B cell (primary cell): ENCODE measurements around the gene MYBPC3. TPM values are rescaled to one million over a fixed set of nuclear protein-coding genes. Genes with fewer than 3 reads are reported as not detected.

Experiments
- ATAC-seq: fragments of 200-7000 bp; cut with Tn5 transposase; one replicate; pipeline ENCODE4 v1.10.0; 2021; ENCODE audit warnings: low read depth, mild to moderate bottlenecking, moderate number of reproducible peaks, moderate library complexity
- CTCF ChIA-PET: fragments of 350-600 bp; sonication (Branson Sonifier 250); formaldehyde crosslinking; loops from one replicate; lab custom pipeline; 2021; ENCODE audit warnings: antibody characterized with exemption, inconsistent platforms; lab: Charles Lee
- POLR2A ChIA-PET: fragments of 350-600 bp; sonication (Branson Sonifier 250); formaldehyde crosslinking; loops from one replicate; lab custom pipeline; 2021; ENCODE audit warnings: antibody characterized with exemption; lab: Charles Lee
- DNase-seq: peaks from one replicate; pipeline ENCODE4 v3.0.0; 2013
- H2AFZ ChIP-seq: 2 replicates; pipeline ENCODE4 v1.6.1; 2012; ENCODE audit warnings: mild to moderate bottlenecking, low read depth, low read length; ENCODE audit not compliant: insufficient read depth, poor library complexity, severe bottlenecking
- H3K27ac ChIP-seq, 2 donors: 1 replicate in 1 of 2; 2 replicates in 1 of 2; pipeline ENCODE4 v1.5.1; 2012 to 2013; ENCODE audit warnings: low read length in 2 of 2, mild to moderate bottlenecking in 2 of 2, moderate library complexity in 1 of 2
- H3K27me3 ChIP-seq, 4 experiments: fragments of 200-600 bp in 1 of 4; sonication (generic) in 1 of 4; replicated peaks in 1 of 4; 1 replicate in 2 of 4; 2 replicates in 2 of 4; pipeline versions ENCODE4 v1.6.1 to v1.7.0; 2013 to 2016; ENCODE audit warnings: low read length in 3 of 4, mild to moderate bottlenecking in 2 of 4, mixed read lengths in 1 of 4, moderate library complexity in 1 of 4; ENCODE audit not compliant: insufficient read depth in 4 of 4, control insufficient read depth in 3 of 4; ENCODE audit errors: control extremely low read depth in 1 of 4
- H3K36me3 ChIP-seq, 2 experiments: replicated peaks in 1 of 2; 1 replicate in 1 of 2; 2 replicates in 1 of 2; pipeline versions ENCODE4 v1.6.1 to v1.7.1; 2013; ENCODE audit warnings: low read length in 1 of 2; ENCODE audit not compliant: insufficient read depth in 2 of 2, control insufficient read depth in 1 of 2; ENCODE audit errors: control extremely low read depth in 1 of 2, extremely low read depth in 1 of 2
- H3K4me1 ChIP-seq, 2 donors: fragments of 200-600 bp in 1 of 2; sonication (generic) in 1 of 2; 1 replicate in 1 of 2; 2 replicates in 1 of 2; pipeline versions ENCODE4 v1.5.1 to v1.6.1; 2013 to 2017; ENCODE audit warnings: low read length in 2 of 2; ENCODE audit not compliant: control insufficient read depth in 2 of 2, insufficient read depth in 2 of 2
- H3K4me2 ChIP-seq: replicated peaks from 2 replicates; pipeline ENCODE3; 2012; ENCODE audit warnings: mild to moderate bottlenecking, low read depth, low read length; ENCODE audit not compliant: poor library complexity, severe bottlenecking
- H3K4me3 ChIP-seq, 5 experiments: fragments of 200-600 bp in 1 of 5; sonication (generic) in 1 of 5; 1 replicate in 3 of 5; 2 replicates in 2 of 5; pipeline versions ENCODE4 v1.5.1 to v1.7.0; 2011 to 2016; ENCODE audit warnings: low read length in 4 of 5, mild to moderate bottlenecking in 4 of 5, low read depth in 2 of 5, control low read depth in 1 of 5, moderate library complexity in 1 of 5; ENCODE audit not compliant: insufficient read depth in 1 of 5; ENCODE audit errors: control extremely low read depth in 1 of 5, extremely low read depth in 1 of 5
- H3K79me2 ChIP-seq: fragments of 200-600 bp; sonication (generic); one replicate; pipeline ENCODE4 v1.6.0; 2016; ENCODE audit warnings: low read length; ENCODE audit not compliant: control insufficient read depth, insufficient read depth
- H3K9ac ChIP-seq: fragments of 200-600 bp; sonication (generic); 2 replicates; pipeline ENCODE4 v1.6.1; 2017; ENCODE audit warnings: mild to moderate bottlenecking, low read length, moderate library complexity
- H3K9me3 ChIP-seq, 3 donors: one replicate each; pipeline versions ENCODE4 v1.6.1 to v1.7.1; 2013; ENCODE audit warnings: low read length in 2 of 3; ENCODE audit not compliant: control insufficient read depth in 2 of 3, insufficient read depth in 1 of 3; ENCODE audit errors: control extremely low read depth in 1 of 3
- H4K20me1 ChIP-seq: 2 replicates; pipeline ENCODE4 v1.6.0; 2012; ENCODE audit warnings: mild to moderate bottlenecking, low read length; ENCODE audit not compliant: insufficient read depth, control insufficient read depth, poor library complexity, severe bottlenecking
- H3K27ac Mint-ChIP-seq: one replicate; pipeline ENCODE4 v1.8.0; 2021; ENCODE audit warnings: mixed read lengths
- H3K27me3 Mint-ChIP-seq: one replicate; pipeline ENCODE4 v1.8.0; 2021; ENCODE audit warnings: mixed read lengths
- H3K4me1 Mint-ChIP-seq: one replicate; pipeline ENCODE4 v1.8.0; 2021; ENCODE audit warnings: mixed read lengths
- H3K4me3 Mint-ChIP-seq: one replicate; pipeline ENCODE4 v1.8.0; 2021; ENCODE audit warnings: mixed read lengths
- H3K9me3 Mint-ChIP-seq: one replicate; pipeline ENCODE4 v1.8.0; 2022; ENCODE audit warnings: mixed read lengths; ENCODE audit not compliant: insufficient read depth
- EZH2 ChIP-seq: IDR thresholded peaks from 2 replicates; pipeline ENCODE4 v1.6.1; 2012; ENCODE audit warnings: borderline replicate concordance, low read depth, mild to moderate bottlenecking, moderate library complexity, low read length; ENCODE audit not compliant: insufficient read depth, poor library complexity, severe bottlenecking
- WGBS: methylation state at CpG from one replicate; pipeline ENCODE4 v1.1.5; 2013; ENCODE audit warnings: missing lambda C conversion rate; ENCODE audit not compliant: insufficient coverage; 5-methylcytosine and 5-hydroxymethylcytosine counted together
- intact Hi-C: fragments of 100-400 bp; cut with micrococcal nuclease; formaldehyde crosslinking; loops from one replicate; pipeline ENCODE4 v1.10.0; 2022
- polyA plus RNA-seq: library from polyadenylated mRNA; depleted of rRNA; stranded (reverse); fragments of >200 nt; gene quantifications from 2 replicates; pipeline ENCODE4 v1.2.3, GENCODE V29; 2012
- total RNA-seq, 2 donors: library from RNA; stranded (reverse); fragments of 120-200 nt in 1 of 2; gene quantifications; 1 replicate in 1 of 2; 2 replicates in 1 of 2; pipeline versions ENCODE4 v1.2.3 to v1.2.4, GENCODE V29; 2013 to 2022
- TF ChIP-seq, protein P1 (sequence below): fragments of 200-600 bp; IDR thresholded peaks from one replicate; pipeline ENCODE4 v1.8.0; 2022; ENCODE audit warnings: antibody characterized with exemption, mild to moderate bottlenecking

The MYBPC3 gene
- total and polyA plus RNA-seq, 2 donors (not counting 1 experiment from before 2014, with no cell fraction given), result 0.67 to 1.4 TPM

DNA sequence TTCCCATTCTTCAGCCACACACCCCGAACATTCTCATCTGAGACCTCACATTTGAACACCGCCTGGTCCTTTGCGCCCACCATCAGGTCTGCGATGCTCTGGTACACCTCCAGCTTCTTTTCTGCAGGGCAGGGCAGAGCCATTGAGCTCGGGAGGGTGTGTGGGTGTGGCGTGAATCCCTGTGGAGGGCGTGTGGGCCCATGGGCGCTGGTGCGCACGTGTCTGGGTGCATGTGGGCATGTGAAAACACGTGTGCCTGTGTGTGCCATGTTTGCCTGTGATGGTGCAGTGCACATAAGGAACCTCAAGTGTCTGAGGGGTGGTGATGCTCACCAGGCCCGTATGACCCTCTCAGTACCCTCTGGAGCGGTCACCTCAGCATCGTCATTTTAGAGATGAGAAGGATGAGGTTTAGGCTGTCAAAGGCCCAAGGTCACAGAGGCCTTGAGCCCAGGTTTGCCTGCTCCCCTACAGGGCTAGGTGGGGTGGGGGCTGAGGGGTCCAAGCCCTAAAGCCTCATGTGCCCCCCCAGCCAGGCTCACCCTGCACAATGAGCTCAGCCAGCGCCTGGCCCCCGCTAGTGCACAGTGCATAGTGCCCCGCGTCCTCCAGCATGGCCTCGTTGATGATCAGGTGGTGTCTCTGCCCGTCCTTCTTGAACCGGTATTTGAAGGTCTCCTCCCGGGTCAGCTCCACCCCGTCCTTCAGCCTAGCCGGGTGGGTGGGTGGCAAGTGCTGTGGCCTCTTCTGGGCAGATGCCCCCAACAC, 10.3 kb downstream of the MYBPC3 start:
- Mint-ChIP-seq H3K4me3 (no peak overlapping the region), H3K4me1 (no peaks in the 10 kb centered on the region), H3K27ac (no peak overlapping the region), H3K27me3 (no peaks in the 10 kb centered on the region), H3K9me3 (no peaks in the 10 kb centered on the region)
- Histone ChIP-seq H3K4me3 (no peak overlapping the region), H3K79me2 (no peaks in the 10 kb centered on the region), H4K20me1 (no peaks in the 10 kb centered on the region), H3K27ac (no peak overlapping the region), H3K4me2 (no peak overlapping the region), H3K4me1 (no peaks in the 10 kb centered on the region), H2AFZ (no peak overlapping the region), H3K9ac (no peak overlapping the region), H3K36me3 (no peaks in the 10 kb centered on the region), H3K27me3 (no peaks in the 10 kb centered on the region), H3K9me3 (no peaks in the 10 kb centered on the region)
- ChIA-PET POLR2A (no interaction called here), CTCF (no interaction called here)
- intact Hi-C loops, result no loop called here
- 93% methylated on average over 21 of the region's 24 CpGs for WGBS
- ATAC-seq (no peak), DNase-seq (no peak)
- no peak for TF ChIP-seq EZH2
- TF ChIP-seq, protein P1, sequence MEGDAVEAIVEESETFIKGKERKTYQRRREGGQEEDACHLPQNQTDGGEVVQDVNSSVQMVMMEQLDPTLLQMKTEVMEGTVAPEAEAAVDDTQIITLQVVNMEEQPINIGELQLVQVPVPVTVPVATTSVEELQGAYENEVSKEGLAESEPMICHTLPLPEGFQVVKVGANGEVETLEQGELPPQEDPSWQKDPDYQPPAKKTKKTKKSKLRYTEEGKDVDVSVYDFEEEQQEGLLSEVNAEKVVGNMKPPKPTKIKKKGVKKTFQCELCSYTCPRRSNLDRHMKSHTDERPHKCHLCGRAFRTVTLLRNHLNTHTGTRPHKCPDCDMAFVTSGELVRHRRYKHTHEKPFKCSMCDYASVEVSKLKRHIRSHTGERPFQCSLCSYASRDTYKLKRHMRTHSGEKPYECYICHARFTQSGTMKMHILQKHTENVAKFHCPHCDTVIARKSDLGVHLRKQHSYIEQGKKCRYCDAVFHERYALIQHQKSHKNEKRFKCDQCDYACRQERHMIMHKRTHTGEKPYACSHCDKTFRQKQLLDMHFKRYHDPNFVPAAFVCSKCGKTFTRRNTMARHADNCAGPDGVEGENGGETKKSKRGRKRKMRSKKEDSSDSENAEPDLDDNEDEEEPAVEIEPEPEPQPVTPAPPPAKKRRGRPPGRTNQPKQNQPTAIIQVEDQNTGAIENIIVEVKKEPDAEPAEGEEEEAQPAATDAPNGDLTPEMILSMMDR, result no peak

DNA sequence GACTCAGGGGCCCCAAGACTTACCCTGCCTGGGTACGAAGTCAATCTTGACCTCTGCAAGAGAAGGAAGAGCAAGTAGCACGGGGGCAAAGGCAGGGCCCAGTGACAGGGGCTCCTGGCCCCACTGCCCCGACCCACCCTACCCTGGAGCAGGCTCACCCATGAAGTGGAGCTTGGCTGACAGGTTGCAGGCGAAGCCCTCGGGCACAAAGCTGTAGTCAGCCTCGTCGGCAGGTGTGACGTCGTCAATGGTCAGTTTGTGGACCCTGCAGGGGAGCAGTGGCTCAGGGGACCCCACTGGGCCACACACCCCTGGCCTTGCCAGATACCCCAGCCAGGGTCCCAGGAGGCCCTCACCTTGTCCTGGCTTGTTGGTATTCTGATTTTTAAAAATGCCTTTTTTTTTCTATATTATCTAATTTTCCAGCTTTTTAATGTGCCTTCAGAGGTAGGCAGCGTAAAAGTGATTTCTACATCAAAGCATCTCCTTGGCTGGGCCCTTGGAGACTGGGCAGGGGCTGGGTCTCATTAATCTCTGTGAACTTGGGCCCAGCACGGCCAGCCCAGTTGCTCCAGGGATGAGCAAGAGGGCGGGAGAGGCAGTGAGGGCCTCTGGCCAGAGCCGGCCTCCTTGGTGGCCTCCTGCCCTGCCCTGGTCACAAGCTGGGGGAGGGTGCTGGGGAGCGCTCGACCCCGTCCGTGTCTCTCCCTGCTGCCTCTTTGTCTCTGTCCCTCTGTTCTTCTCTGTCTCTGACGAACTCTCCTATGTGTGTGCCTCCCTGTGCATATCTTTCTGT, 11.3 kb downstream of the MYBPC3 start:
- no peak for ATAC-seq
- no peak overlapping the region for H3K4me3 Mint-ChIP-seq
- H3K27me3 Mint-ChIP-seq, result no peaks in the 10 kb centered on the region

More for the DNA sequence above, 11.3 kb downstream of the MYBPC3 start:
- H3K4me3 ChIP-seq, result no peak overlapping the region
- no peaks in the 10 kb centered on the region for H3K9me3 ChIP-seq
- no peak for DNase-seq
- no peaks in the 10 kb centered on the region for H4K20me1 ChIP-seq
- 91% methylated on average over 17 of the region's 18 CpGs for WGBS
- no peak for TF ChIP-seq EZH2
- TF ChIP-seq, protein P1, result no peak
- H3K27ac Mint-ChIP-seq, result no peak overlapping the region
- intact Hi-C loops, result no loop called here
- no peaks in the 10 kb centered on the region for H3K79me2 ChIP-seq
- POLR2A ChIA-PET, result no interaction called here
- H3K4me2 ChIP-seq, result no peak overlapping the region
- no peak overlapping the region for H3K9ac ChIP-seq
- H3K4me1 ChIP-seq, result no peaks in the 10 kb centered on the region
- no peak overlapping the region for H2AFZ ChIP-seq
- H3K36me3 ChIP-seq, result no peaks in the 10 kb centered on the region
- no peaks in the 10 kb centered on the region for H3K27me3 ChIP-seq
- H3K9me3 Mint-ChIP-seq, result no peaks in the 10 kb centered on the region
- no peaks in the 10 kb centered on the region for H3K4me1 Mint-ChIP-seq
- H3K27ac ChIP-seq, result no peak overlapping the region
- CTCF ChIA-PET, result interaction anchor here (0.8 kb wide), 1 partner anchor 10 kb away, joined by 3 read pairs; no protein-coding TSS in a partner anchor
